ENCODE data around the gene CHIT1.
"Not testable (repeated sequence)": the region's sequence is repeated elsewhere in the genome, so short reads cannot be mapped to it uniquely, and the experiment has no call there.

Gene CHIT1

GRCh38 chr1:203264052-203264501, 34.6 kb upstream of the CHIT1 start:
- no peak for DNase-seq

GRCh38 chr1:203263496-203263895, 34.0 kb upstream of the CHIT1 start:
- DNase-seq: no peak

GRCh38 chr1:203256636-203257035, 27.2 kb upstream of the CHIT1 start:
- not testable (repeated sequence) for DNase-seq

- DNase-seq: not testable (repeated sequence)
Observed at GRCh38 chr1:203254782-203255181, 25.3 kb upstream of the CHIT1 start.

GRCh38 chr1:203252678-203253077, 23.2 kb upstream of the CHIT1 start:
- no peak for DNase-seq

- DNase-seq: no peak
Observed at GRCh38 chr1:203251466-203251865, 22.0 kb upstream of the CHIT1 start.

GRCh38 chr1:203250911-203251310, 21.4 kb upstream of the CHIT1 start:
- no peak for DNase-seq

GRCh38 chr1:203244776-203245175, 15.3 kb upstream of the CHIT1 start:
- DNase-seq: no peak

GRCh38 chr1:203241708-203242107, 12.2 kb upstream of the CHIT1 start:
- not testable (repeated sequence) for DNase-seq

- DNase-seq: no peak
Observed at GRCh38 chr1:203239526-203240305, 10.2 kb upstream of the CHIT1 start.

GRCh38 chr1:203239081-203239480, 9.6 kb upstream of the CHIT1 start:
- no peak for DNase-seq

GRCh38 chr1:203238535-203238934, 9.1 kb upstream of the CHIT1 start:
- no peak for DNase-seq

- DNase-seq: not testable (repeated sequence)
Observed at GRCh38 chr1:203234901-203235300, 5.4 kb upstream of the CHIT1 start.

GRCh38 chr1:203228670-203229069, 803 bp downstream of the CHIT1 start:
- DNase-seq: no peak

GRCh38 chr1:203227371-203228083, 1.9 kb downstream of the CHIT1 start:
- DNase-seq: no peak

- DNase-seq: no peak
Observed at GRCh38 chr1:203225071-203225470, 4.4 kb downstream of the CHIT1 start.

- no peak for DNase-seq
Observed at GRCh38 chr1:203223012-203223775, 6.3 kb downstream of the CHIT1 start.

GRCh38 chr1:203219934-203220333, 9.5 kb downstream of the CHIT1 start:
- no peak for DNase-seq

- DNase-seq: no peak
Observed at GRCh38 chr1:203219171-203219570, 10.3 kb downstream of the CHIT1 start.

- DNase-seq: no peak
Observed at GRCh38 chr1:203217668-203218067, 11.8 kb downstream of the CHIT1 start.

- no peak for DNase-seq
Observed at GRCh38 chr1:203217139-203217655, 12.3 kb downstream of the CHIT1 start.

GRCh38 chr1:203216274-203217138, 13.0 kb downstream of the CHIT1 start:
- peak; percentile 33 for DNase-seq

Measured in activated CD4-positive, alpha-beta T cell treated with anti-CD3 and anti-CD28 coated beads, Interleukin-2, amount 50 U/mL, for 4 hours (primary cell).